Fibroblast of lung (primary cell): Measurements from ENCODE around the gene GAS7. TPM values are rescaled to one million over a fixed set of nuclear protein-coding genes. Genes with fewer than 3 reads are reported as not detected.

ENCODE experiments used
- DNase-seq, 2 donors: peaks; one replicate each; pipeline versions ENCODE4 v3.0.0 to v3.0.0-alpha.2; 2010; ENCODE audit warnings: low read depth in 2 of 2
- H2AFZ ChIP-seq: 2 replicates; pipeline ENCODE4 v1.5.1; 2012; ENCODE audit warnings: low read length, control low read depth, inconsistent platforms
- H3K27ac ChIP-seq: 2 replicates; pipeline ENCODE4 v1.5.1; 2011; ENCODE audit warnings: low read length, control low read depth; ENCODE audit not compliant: insufficient read depth
- H3K27me3 ChIP-seq: 2 replicates; pipeline ENCODE4 v1.5.1; 2011; ENCODE audit warnings: mild to moderate bottlenecking, low read length; ENCODE audit not compliant: control insufficient read depth, insufficient read depth
- H3K36me3 ChIP-seq: 2 replicates; pipeline ENCODE4 v1.5.1; 2011; ENCODE audit warnings: low read length; ENCODE audit not compliant: control insufficient read depth, insufficient read depth
- H3K4me1 ChIP-seq: 2 replicates; pipeline ENCODE4 v1.5.1; 2011; ENCODE audit warnings: low read length; ENCODE audit not compliant: control insufficient read depth, insufficient read depth; ENCODE audit errors: extremely low read depth
- H3K4me2 ChIP-seq: 2 replicates; pipeline ENCODE4 v1.5.1; 2011; ENCODE audit warnings: low read length, control low read depth; ENCODE audit not compliant: insufficient read depth; ENCODE audit errors: extremely low read depth
- H3K4me3 ChIP-seq, 4 experiments: fragments of 200-600 bp in 1 of 4; sonication (generic) in 1 of 4; replicated peaks in 1 of 4; 2 replicates each; pipeline ENCODE4 v1.5.1; 2011 to 2016; ENCODE audit warnings: low read length in 4 of 4, low read depth in 3 of 4, mild to moderate bottlenecking in 3 of 4, control low read depth in 2 of 4, inconsistent platforms in 1 of 4, mixed read lengths in 1 of 4; ENCODE audit not compliant: insufficient read depth in 1 of 4; ENCODE audit errors: control extremely low read depth in 1 of 4
- H3K79me2 ChIP-seq: 2 replicates; pipeline ENCODE4 v1.5.1; 2012; ENCODE audit warnings: mild to moderate bottlenecking, low read length, inconsistent platforms; ENCODE audit not compliant: control insufficient read depth, insufficient read depth
- H3K9ac ChIP-seq: 2 replicates; pipeline ENCODE4 v1.5.1; 2011; ENCODE audit warnings: mild to moderate bottlenecking, low read length, control low read depth; ENCODE audit not compliant: insufficient read depth
- H3K9me3 ChIP-seq: 2 replicates; pipeline ENCODE4 v1.5.1; 2012; ENCODE audit warnings: low read depth, low read length; ENCODE audit not compliant: control insufficient read depth, insufficient read depth
- H4K20me1 ChIP-seq: 2 replicates; pipeline ENCODE4 v1.5.1; 2011; ENCODE audit warnings: low read length; ENCODE audit not compliant: control insufficient read depth, insufficient read depth; ENCODE audit errors: extremely low read depth
- CTCF ChIP-seq, 2 donors: IDR thresholded peaks in 1 of 2; conservative IDR thresholded peaks in 1 of 2; 1 replicate in 1 of 2; 2 replicates in 1 of 2; pipeline ENCODE4 v1.5.1; 2011 to 2012; ENCODE audit warnings: low read length in 2 of 2, control low read depth in 1 of 2, inconsistent platforms in 1 of 2, low read depth in 1 of 2, mild to moderate bottlenecking in 1 of 2
- EZH2 ChIP-seq: IDR thresholded peaks from 2 replicates; pipeline ENCODE4 v1.5.1; 2012; ENCODE audit warnings: low read length, control low read depth, mild to moderate bottlenecking; ENCODE audit errors: missing control alignments
- polyA plus RNA-seq, 2 donors: library from polyadenylated mRNA; depleted of rRNA in 1 of 2; stranded (reverse) in 1 of 2; unstranded in 1 of 2; fragments of >200 nt; gene quantifications; 2 replicates each; pipeline ENCODE4 v1.2.1, GENCODE V29; 2011 to 2012; ENCODE audit warnings: missing spikeins in 1 of 2
- total RNA-seq: library from RNA; depleted of rRNA; stranded (reverse); fragments of >200 nt; gene quantifications from 2 replicates; pipeline ENCODE4 v1.2.1, GENCODE V29; 2014

Gene GAS7
- total and polyA plus RNA-seq, 2 donors (not counting 1 experiment from before 2014, with no cell fraction given): 0.58 to 2.6 TPM

- DNase-seq: no peak
- no peak for TF ChIP-seq CTCF (conservative IDR thresholded peaks at IDR 0.05 in 1 of 2, IDR thresholded peaks at IDR 0.05 in 1 of 2; ENCODE audit: low read depth in 1 of 2, low read length in 2 of 2)
- TF ChIP-seq EZH2: no peak
- H3K4me3 ChIP-seq: no peak overlapping the region
- no peak overlapping the region for H3K9ac ChIP-seq
- H3K27ac ChIP-seq: no peak overlapping the region
- no peaks in the 10 kb centered on the region for H3K27me3 ChIP-seq
- H3K4me1 ChIP-seq: no peaks in the 10 kb centered on the region
- H3K9me3 ChIP-seq: no peaks in the 10 kb centered on the region
- H3K4me2 ChIP-seq: no peak overlapping the region
- H4K20me1 ChIP-seq: no peaks in the 10 kb centered on the region
- no peaks in the 10 kb centered on the region for H3K36me3 ChIP-seq
- H2AFZ ChIP-seq: no peak overlapping the region
- no peaks in the 10 kb centered on the region for H3K79me2 ChIP-seq
Observed at GRCh38 chr17:9948928-9949327, 249.5 kb downstream of the GAS7 start.

DNA sequence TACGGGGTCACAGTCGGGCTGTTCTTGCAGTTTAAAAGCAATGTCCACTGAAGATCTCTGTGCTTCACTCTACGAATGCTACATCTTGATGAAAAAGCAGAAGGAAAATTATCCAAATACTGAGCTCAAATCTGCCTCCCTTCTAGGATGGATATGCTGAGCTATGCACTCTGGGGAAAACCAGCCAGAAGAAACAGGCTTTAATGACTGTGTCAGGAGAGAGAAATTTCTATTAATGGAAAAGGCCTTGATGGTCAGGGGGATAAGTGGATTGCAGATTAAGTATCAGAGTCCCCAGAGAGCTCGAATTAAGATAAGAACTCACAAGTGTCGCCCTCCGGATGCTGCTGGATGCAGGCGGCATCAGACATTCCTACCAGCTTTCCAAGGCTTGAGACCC, 253.7 kb downstream of the GAS7 start:
- H3K27ac ChIP-seq: no peak overlapping the region
- DNase-seq: no peak
- H3K4me3 ChIP-seq: no peak overlapping the region
- H3K9me3 ChIP-seq: no peaks in the 10 kb centered on the region
- no peaks in the 10 kb centered on the region for H3K4me1 ChIP-seq
- TF ChIP-seq CTCF (conservative IDR thresholded peaks at IDR 0.05 in 1 of 2, IDR thresholded peaks at IDR 0.05 in 1 of 2; ENCODE audit: low read depth in 1 of 2, low read length in 2 of 2): no peak
- no peak for TF ChIP-seq EZH2
- no peaks in the 10 kb centered on the region for H4K20me1 ChIP-seq
- no peak overlapping the region for H3K4me2 ChIP-seq
- no peaks in the 10 kb centered on the region for H3K36me3 ChIP-seq
- no peaks in the 10 kb centered on the region for H3K27me3 ChIP-seq
- H2AFZ ChIP-seq: no peak overlapping the region
- no peaks in the 10 kb centered on the region for H3K79me2 ChIP-seq
- no peak overlapping the region for H3K9ac ChIP-seq

DNA sequence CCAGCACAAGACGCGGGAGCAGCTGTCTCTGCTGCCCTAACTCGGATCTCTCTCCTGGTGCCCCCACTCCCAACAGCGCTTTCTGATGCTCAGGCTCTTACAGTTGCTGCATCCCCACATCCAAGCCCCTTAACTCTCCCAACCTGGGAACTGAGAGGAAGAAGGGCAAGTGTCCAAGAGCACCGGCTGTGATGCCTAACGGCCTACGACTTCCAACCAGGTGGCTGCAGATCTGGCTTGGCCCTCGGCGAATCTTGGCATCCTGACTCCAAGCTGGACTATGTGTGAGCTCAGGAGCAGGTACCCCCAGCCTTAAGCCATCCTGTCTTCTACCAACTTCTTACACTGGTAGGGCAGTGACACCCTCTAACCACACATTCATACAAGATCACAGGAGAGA, 255.1 kb downstream of the GAS7 start:
- no peaks in the 10 kb centered on the region for H3K36me3 ChIP-seq
- H2AFZ ChIP-seq: no peak overlapping the region
- H3K27me3 ChIP-seq: no peaks in the 10 kb centered on the region
- no peak overlapping the region for H3K9ac ChIP-seq
- no peak overlapping the region for H3K4me3 ChIP-seq
- no peaks in the 10 kb centered on the region for H4K20me1 ChIP-seq
- no peaks in the 10 kb centered on the region for H3K79me2 ChIP-seq
- H3K4me2 ChIP-seq: no peak overlapping the region
- no peaks in the 10 kb centered on the region for H3K4me1 ChIP-seq
- no peaks in the 10 kb centered on the region for H3K9me3 ChIP-seq
- no peak for DNase-seq
- H3K27ac ChIP-seq: no peak overlapping the region
- TF ChIP-seq CTCF (conservative IDR thresholded peaks at IDR 0.05 in 1 of 2, IDR thresholded peaks at IDR 0.05 in 1 of 2; ENCODE audit: low read depth in 1 of 2, low read length in 2 of 2): no peak
- TF ChIP-seq EZH2: no peak
